Skeletal muscle cell (primary cell): ENCODE results near the gene ERAL1.
"Not testable (repeated sequence)": the region's sequence is repeated elsewhere in the genome, so short reads cannot be mapped to it uniquely, and the experiment has no call there.

Source experiments
- DNase-seq: peaks from one replicate; pipeline ENCODE4 v3.0.0-alpha.2; 2010; ENCODE audit warnings: low read depth
- H3K4me3 ChIP-seq: 2 replicates; pipeline ENCODE4 v1.5.1; 2011; ENCODE audit warnings: low read depth, mild to moderate bottlenecking, control low read depth, low read length, moderate library complexity

Gene ERAL1

GRCh38 chr17:28846699-28847098 is 8.1 kb upstream of the ERAL1 start:
- not testable (repeated sequence) for H3K4me3 ChIP-seq, DNase-seq

DNA sequence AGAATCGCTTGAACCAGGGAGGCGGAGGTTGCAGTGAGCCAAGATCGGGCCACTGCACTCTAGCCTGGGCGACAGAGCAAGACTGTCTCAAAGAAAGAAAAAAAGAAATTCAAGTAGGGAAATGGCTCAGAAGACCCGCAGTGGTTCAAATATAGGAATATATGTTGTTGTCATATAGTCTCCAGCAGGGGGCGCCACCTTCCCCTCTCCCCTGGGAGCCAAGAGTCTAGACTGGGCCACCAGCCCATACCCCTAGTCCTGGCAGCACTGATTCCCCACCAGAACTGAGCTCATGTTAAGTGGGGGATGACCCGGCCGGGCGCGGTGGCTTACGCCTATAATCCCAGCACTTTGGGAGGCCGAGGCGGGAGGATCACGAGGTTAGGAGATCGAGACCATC is 6.1 kb upstream of the ERAL1 start:
- not testable (repeated sequence) for DNase-seq, H3K4me3 ChIP-seq

- no peak for DNase-seq
- H3K4me3 ChIP-seq = no peak overlapping the region
These were observed 5.5 kb upstream of the ERAL1 start for GRCh38 chr17:28849281-28849680.

- no peak for DNase-seq
- no peak overlapping the region for H3K4me3 ChIP-seq
These were observed 1.5 kb upstream of the ERAL1 start for GRCh38 chr17:28853295-28853694.

DNA sequence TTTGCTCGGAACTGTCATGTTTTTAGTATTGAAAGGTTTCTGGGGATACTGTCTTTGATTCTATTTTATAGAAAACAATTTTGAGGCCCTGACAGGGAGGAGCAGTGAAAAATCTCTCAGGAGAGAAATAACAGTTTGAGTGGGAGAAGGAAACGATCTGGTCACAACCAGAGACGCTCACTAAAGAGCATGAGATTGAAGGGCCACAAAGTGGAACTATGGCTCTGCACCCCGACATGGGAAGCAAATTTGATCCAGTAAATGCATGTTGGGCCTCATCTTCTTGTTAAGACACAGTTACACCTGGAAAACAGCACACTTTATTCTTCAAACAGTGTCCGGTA is 492 bp downstream of the ERAL1 start:
- DNase-seq = no peak
- peak overlapping the region; percentile 77 for H3K4me3 ChIP-seq

GRCh38 chr17:28856028-28856574 is 1.3 kb downstream of the ERAL1 start:
- no peak for DNase-seq

GRCh38 chr17:28857905-28858800 is 3.3 kb downstream of the ERAL1 start:
- no peak overlapping the region for H3K4me3 ChIP-seq
- DNase-seq = no peak

More at GRCh38 chr17:28856028-28856574, 1.3 kb downstream of the ERAL1 start:
- H3K4me3 ChIP-seq = no peak overlapping the region

- DNase-seq = no peak
- H3K4me3 ChIP-seq = no peak overlapping the region
These were observed 4.1 kb downstream of the ERAL1 start for GRCh38 chr17:28858801-28859355.

DNA sequence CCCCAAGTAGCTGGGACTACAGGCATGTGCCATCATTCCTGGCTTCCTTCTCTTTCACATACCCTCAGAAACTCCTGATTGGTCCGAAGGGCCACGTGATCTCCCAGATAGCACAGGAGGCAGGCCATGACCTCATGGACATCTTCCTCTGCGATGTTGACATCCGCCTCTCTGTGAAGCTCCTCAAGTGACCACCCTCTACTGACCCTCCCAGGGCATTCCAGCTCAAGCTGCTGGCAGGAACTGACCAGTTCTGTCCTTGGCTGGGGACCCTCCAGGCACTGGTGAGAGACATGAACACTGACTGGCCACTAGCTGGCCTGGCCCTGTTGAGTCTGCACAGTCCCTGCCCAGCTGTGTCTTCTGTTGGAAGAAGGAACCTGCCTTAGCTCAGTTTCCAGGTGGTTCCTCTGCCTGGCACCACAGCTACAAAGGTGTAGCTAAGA is 5.6 kb downstream of the ERAL1 start:
- DNase-seq = no peak

DNA sequence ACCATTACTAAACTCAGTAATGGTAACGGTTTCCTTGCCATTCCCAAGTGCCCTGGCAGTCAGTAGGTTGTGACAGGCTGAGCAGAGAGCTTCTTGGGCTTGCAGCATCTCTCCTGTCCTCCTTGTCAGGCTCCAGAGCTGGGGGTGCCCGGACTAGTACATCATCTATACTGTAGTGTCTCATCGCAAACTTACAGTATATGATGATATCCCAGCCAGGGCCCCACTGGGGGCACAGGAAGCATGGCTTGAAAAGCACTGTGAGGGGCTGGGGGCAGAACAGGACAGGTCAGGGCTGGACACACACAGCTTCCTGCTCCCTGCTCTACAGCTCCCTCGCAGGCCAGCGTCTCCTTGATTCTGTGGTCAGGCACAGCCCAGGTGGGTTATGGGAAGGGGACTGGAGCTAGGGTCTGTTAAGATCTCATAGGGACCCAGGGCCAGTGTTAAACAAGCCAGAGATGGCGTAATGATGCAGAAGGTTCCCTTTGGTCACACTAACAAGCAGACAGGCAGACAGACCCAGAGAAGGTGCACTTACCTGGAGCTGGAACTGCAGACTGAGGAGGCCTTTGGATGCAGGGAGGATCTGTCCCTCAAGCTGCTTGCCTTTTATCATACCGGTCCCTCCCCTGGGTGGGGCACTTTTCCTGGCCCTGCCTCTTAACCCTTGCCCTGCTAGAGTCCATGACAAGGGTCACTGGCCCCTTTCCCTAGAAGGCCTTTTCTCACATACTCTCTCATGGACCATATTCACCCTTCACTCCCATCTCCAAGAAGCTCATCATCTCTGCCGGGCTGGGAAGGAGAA is 6.8 kb downstream of the ERAL1 start:
- no peak for DNase-seq

More for the DNA sequence above, 5.6 kb downstream of the ERAL1 start:
- H3K4me3 ChIP-seq = no peak overlapping the region

GRCh38 chr17:28862561-28862960 is 7.7 kb downstream of the ERAL1 start:
- DNase-seq = no peak
- no peak overlapping the region for H3K4me3 ChIP-seq

More for the DNA sequence above, 6.8 kb downstream of the ERAL1 start:
- H3K4me3 ChIP-seq = no peak overlapping the region

- DNase-seq = no peak
- no peak overlapping the region for H3K4me3 ChIP-seq
These were observed 9.1 kb downstream of the ERAL1 start for GRCh38 chr17:28863953-28864352.

DNA sequence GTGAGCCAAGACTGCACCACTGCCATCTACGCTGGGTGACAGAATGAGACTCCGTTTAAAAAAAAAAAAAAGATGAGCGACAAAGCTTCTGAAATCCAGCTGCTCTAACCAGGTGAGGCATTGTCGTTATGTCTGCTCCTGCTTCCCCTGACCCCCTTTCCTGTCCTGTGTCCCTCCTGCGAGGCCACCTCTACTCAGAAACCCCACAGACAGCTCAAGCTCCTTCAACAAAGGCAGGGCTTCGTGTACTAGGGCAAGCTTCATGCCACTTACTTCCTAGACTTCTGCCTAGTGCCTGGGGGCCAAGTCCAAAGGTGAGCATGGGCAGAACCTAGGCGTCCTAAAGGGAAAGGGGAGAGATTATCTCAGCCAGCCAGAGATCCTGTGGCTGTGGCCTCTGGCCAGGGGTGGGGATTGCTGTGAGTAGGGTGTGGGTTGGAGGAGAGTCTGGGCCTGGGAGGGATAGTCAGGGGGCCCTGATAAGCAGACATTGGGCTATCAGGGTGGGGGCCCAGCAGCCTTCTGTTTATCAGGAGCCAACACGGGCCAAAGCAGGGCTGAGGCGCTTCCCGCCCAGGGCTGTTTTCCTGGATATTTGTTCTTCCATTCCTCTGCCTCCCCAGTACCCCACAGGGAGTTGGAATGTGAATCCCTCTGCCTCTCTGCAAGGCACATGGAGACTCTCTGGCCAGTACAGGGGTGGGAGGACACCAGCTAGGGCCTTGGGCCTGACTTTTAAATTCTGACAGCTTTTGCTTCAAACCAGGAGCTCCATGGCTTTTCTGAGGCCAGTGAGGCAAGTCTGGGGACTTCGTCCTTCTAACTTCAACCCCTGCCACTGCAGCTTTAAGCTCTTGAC is 10.4 kb downstream of the ERAL1 start:
- DNase-seq = no peak
- no peak overlapping the region for H3K4me3 ChIP-seq

GRCh38 chr17:28865946-28866752 is 11.3 kb downstream of the ERAL1 start:
- DNase-seq = no peak
- H3K4me3 ChIP-seq = no peak overlapping the region

- no peak for DNase-seq
- no peak overlapping the region for H3K4me3 ChIP-seq
These were observed 12.5 kb downstream of the ERAL1 start for GRCh38 chr17:28867276-28867675.

DNA sequence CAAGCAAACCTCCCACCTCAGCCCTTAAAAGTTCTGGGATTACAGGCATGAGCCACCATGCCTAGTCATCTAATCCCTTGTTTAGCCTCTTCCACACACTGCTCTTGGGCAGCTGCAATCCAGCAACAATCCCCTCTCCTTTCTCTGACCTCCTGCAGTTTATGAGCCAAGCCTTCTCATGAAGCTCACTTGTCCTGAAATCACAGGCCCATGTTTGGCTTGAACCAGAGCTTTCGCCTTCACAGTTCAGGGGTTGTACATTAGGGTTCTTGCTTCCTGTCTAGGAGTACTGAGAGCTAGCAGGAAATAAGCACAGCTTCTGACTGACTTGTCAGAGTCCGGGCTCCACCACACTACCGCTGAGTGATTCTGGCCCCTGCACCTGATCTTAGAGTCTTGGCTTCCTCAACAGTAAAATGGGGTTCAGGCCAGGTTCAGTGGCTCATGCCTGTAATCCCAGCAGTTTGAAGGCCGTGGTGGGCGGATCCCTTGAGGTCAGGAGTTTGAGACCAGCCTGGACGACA is 16.3 kb downstream of the ERAL1 start:
- no peak for DNase-seq
- H3K4me3 ChIP-seq = no peak overlapping the region

GRCh38 chr17:28873839-28874238 is 19.0 kb downstream of the ERAL1 start:
- DNase-seq = no peak
- H3K4me3 ChIP-seq = no peak overlapping the region

GRCh38 chr17:28874750-28875149 is 19.9 kb downstream of the ERAL1 start:
- H3K4me3 ChIP-seq = no peak overlapping the region
- no peak for DNase-seq
